ENCODE measurements around the gene TMIGD2.

DNA sequence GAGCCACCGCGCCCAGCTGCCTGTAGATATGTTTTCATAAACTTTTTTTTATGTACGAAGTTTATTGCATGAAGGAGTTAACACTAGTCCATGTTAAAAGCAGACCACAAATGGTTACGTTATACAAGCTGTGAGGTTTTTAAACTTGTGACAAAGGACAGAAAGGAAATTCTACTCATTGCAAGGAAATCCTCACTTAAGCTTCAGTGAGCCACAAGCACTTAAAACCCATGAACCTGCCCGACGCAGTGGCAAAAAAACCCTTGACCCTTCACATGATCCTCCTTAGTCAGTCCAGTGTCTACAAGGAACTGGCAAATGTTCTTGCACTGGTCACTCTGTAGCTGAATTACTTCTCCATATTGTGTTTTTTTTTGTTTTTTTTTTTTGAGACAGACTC lies 45.3 kb upstream of the TMIGD2 start:
- TF ChIP-seq, protein P1, sequence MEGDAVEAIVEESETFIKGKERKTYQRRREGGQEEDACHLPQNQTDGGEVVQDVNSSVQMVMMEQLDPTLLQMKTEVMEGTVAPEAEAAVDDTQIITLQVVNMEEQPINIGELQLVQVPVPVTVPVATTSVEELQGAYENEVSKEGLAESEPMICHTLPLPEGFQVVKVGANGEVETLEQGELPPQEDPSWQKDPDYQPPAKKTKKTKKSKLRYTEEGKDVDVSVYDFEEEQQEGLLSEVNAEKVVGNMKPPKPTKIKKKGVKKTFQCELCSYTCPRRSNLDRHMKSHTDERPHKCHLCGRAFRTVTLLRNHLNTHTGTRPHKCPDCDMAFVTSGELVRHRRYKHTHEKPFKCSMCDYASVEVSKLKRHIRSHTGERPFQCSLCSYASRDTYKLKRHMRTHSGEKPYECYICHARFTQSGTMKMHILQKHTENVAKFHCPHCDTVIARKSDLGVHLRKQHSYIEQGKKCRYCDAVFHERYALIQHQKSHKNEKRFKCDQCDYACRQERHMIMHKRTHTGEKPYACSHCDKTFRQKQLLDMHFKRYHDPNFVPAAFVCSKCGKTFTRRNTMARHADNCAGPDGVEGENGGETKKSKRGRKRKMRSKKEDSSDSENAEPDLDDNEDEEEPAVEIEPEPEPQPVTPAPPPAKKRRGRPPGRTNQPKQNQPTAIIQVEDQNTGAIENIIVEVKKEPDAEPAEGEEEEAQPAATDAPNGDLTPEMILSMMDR (IDR thresholded peaks at IDR 0.05; ENCODE audit: low read depth, low read length, poor library complexity, severe bottlenecking) = no peak
- no peak for TF ChIP-seq EZH2phosphoT487 (IDR thresholded peaks at IDR 0.05; ENCODE audit: borderline replicate concordance, low read length)
